Astrocyte (in vitro differentiated cells and primary cell): ENCODE measurements around the gene MYO16. TPM values are rescaled to one million over a fixed set of nuclear protein-coding genes. Genes with fewer than 3 reads are reported as not detected.

Experiments
- DNase-seq: peaks from one replicate; pipeline ENCODE4 v3.0.0-alpha.2; 2010; ENCODE audit warnings: low read depth
- FAIRE-seq: peaks from 2 replicates; lab custom pipeline; 2011; peaks lifted over from hg19 to GRCh38; lab: Jason Lieb, UNC
- H2AFZ ChIP-seq: 2 replicates; pipeline ENCODE4 v1.6.0; 2012; ENCODE audit warnings: low read depth, low read length, inconsistent platforms
- H3K27ac ChIP-seq: 2 replicates; pipeline ENCODE4 v1.5.1; 2011; ENCODE audit warnings: low read depth, low read length, inconsistent platforms
- H3K27me3 ChIP-seq: 2 replicates; pipeline ENCODE4 v1.6.0; 2011; ENCODE audit warnings: low read length, inconsistent platforms; ENCODE audit not compliant: insufficient read depth
- H3K36me3 ChIP-seq: 2 replicates; pipeline ENCODE4 v1.5.1; 2011; ENCODE audit warnings: low read length, inconsistent platforms; ENCODE audit not compliant: insufficient read depth
- H3K4me1 ChIP-seq: 2 replicates; pipeline ENCODE4 v1.5.1; 2011; ENCODE audit warnings: low read length, inconsistent platforms; ENCODE audit not compliant: insufficient read depth
- H3K4me2 ChIP-seq: 2 replicates; pipeline ENCODE4 v1.6.0; 2012; ENCODE audit warnings: low read length, inconsistent platforms
- H3K4me3 ChIP-seq: 2 replicates; pipeline ENCODE4 v1.5.1; 2011; ENCODE audit warnings: low read depth, mild to moderate bottlenecking, low read length, inconsistent platforms; ENCODE audit not compliant: insufficient read depth
- H3K79me2 ChIP-seq: 2 replicates; pipeline ENCODE4 v1.6.0; 2012; ENCODE audit warnings: mild to moderate bottlenecking, low read length, inconsistent platforms; ENCODE audit not compliant: insufficient read depth
- H3K9ac ChIP-seq: 2 replicates; pipeline ENCODE4 v1.6.0; 2012; ENCODE audit warnings: mild to moderate bottlenecking, low read length, inconsistent platforms
- H3K9me3 ChIP-seq: 2 replicates; pipeline ENCODE4 v1.5.1; 2012; ENCODE audit warnings: low read depth, mild to moderate bottlenecking, low read length, inconsistent platforms; ENCODE audit not compliant: insufficient read depth
- H4K20me1 ChIP-seq: 2 replicates; pipeline ENCODE4 v1.6.0; 2012; ENCODE audit warnings: low read length, inconsistent platforms; ENCODE audit not compliant: insufficient read depth
- H3K27ac Mint-ChIP-seq: one replicate; pipeline ENCODE4 v1.8.0; 2021; ENCODE audit warnings: mild to moderate bottlenecking, mixed read lengths; ENCODE audit not compliant: unreplicated experiment
- H3K27me3 Mint-ChIP-seq: one replicate; pipeline ENCODE4 v1.8.0; 2021; ENCODE audit warnings: low read depth, mixed read lengths; ENCODE audit not compliant: unreplicated experiment
- H3K36me3 Mint-ChIP-seq: one replicate; pipeline ENCODE4 v1.8.0; 2021; ENCODE audit warnings: low read depth, mixed read lengths; ENCODE audit not compliant: unreplicated experiment
- H3K4me1 Mint-ChIP-seq: one replicate; pipeline ENCODE4 v1.8.0; 2021; ENCODE audit warnings: low read depth, mixed read lengths; ENCODE audit not compliant: unreplicated experiment
- H3K4me3 Mint-ChIP-seq: one replicate; pipeline ENCODE4 v1.8.0; 2021; ENCODE audit warnings: mild to moderate bottlenecking, moderate library complexity, mixed read lengths; ENCODE audit not compliant: unreplicated experiment
- H3K9me3 Mint-ChIP-seq: one replicate; pipeline ENCODE4 v1.8.0; 2021; ENCODE audit warnings: mild to moderate bottlenecking, mixed read lengths; ENCODE audit not compliant: unreplicated experiment
- EZH2 ChIP-seq: IDR thresholded peaks from 2 replicates; pipeline ENCODE4 v1.6.1; 2012; ENCODE audit warnings: mild to moderate bottlenecking, low read length, inconsistent platforms; ENCODE audit not compliant: insufficient read depth
- total RNA-seq: library from RNA; stranded (reverse); gene quantifications from 2 replicates; pipeline ENCODE4 v1.2.1, GENCODE V29; 2021
- TF ChIP-seq, protein P1 (sequence below): IDR thresholded peaks from 2 replicates; pipeline ENCODE4 v1.5.1; 2011; ENCODE audit warnings: low read depth, mild to moderate bottlenecking, inconsistent platforms, low read length, moderate library complexity; ENCODE audit not compliant: insufficient read depth

The MYO16 gene
- total RNA-seq, 1 donor from 2014 or later = 0.14 TPM

DNA sequence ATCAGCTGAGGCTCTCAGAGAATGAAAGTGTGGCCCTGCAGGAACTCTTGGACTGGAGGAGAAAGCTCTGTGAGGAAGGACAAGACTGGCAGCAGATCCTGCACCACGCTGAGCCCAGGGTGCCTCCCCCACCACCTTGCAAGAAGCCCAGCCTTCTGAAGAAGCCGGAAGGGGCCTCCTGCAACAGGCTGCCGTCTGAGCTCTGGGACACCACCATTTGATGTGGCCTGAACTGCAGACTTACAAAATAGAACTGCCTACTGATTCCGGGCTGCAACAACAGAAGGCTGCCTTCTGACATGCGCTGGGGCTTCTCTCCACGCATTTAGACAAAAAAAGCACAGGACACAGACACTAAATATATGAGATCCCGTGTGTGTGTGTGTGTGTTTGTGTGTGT lies 577.2 kb downstream of the MYO16 start:
- H3K9me3 ChIP-seq = no peaks in the 10 kb centered on the region
- peaks cover 5% of the 10 kb centered on the region for H3K4me1 ChIP-seq
- no peak overlapping the region for H3K4me3 Mint-ChIP-seq
- DNase-seq (no peak), FAIRE-seq (no peak)
- no peaks in the 10 kb centered on the region for H4K20me1 ChIP-seq
- TF ChIP-seq, protein P1, sequence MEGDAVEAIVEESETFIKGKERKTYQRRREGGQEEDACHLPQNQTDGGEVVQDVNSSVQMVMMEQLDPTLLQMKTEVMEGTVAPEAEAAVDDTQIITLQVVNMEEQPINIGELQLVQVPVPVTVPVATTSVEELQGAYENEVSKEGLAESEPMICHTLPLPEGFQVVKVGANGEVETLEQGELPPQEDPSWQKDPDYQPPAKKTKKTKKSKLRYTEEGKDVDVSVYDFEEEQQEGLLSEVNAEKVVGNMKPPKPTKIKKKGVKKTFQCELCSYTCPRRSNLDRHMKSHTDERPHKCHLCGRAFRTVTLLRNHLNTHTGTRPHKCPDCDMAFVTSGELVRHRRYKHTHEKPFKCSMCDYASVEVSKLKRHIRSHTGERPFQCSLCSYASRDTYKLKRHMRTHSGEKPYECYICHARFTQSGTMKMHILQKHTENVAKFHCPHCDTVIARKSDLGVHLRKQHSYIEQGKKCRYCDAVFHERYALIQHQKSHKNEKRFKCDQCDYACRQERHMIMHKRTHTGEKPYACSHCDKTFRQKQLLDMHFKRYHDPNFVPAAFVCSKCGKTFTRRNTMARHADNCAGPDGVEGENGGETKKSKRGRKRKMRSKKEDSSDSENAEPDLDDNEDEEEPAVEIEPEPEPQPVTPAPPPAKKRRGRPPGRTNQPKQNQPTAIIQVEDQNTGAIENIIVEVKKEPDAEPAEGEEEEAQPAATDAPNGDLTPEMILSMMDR = no peak
- TF ChIP-seq EZH2 = no peak
- H2AFZ ChIP-seq = no peak overlapping the region
- no peak overlapping the region for H3K4me2 ChIP-seq
- H3K36me3 ChIP-seq = no peaks in the 10 kb centered on the region
- no peak overlapping the region for H3K27ac Mint-ChIP-seq
- peaks cover 25% of the 10 kb centered on the region for H3K4me1 Mint-ChIP-seq
- H3K4me3 ChIP-seq = no peak overlapping the region
- H3K9me3 Mint-ChIP-seq = no peaks in the 10 kb centered on the region
- no peak overlapping the region for H3K27ac ChIP-seq
- H3K27me3 ChIP-seq = no peaks in the 10 kb centered on the region
- H3K9ac ChIP-seq = no peak overlapping the region
- H3K79me2 ChIP-seq = no peaks in the 10 kb centered on the region
- no peaks in the 10 kb centered on the region for H3K36me3 Mint-ChIP-seq
- H3K27me3 Mint-ChIP-seq = no peaks in the 10 kb centered on the region

DNA sequence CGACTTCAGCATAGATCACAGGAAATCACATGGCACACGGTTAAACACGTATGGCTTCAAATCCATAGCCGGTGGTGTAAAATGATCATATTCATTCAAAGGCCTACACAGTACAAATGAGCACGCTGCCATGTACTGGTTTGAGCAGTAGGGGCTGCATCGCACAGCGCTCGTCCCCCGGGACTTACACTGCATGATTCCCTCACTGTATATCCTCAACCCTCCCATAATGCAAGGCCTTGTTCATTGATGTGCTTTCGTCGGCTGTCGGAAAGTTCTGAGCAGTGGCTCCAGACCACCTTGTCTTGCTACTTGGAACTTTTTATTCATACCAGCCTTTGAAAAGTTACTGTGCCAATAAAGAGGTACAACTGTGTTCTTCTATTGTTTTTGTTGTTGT lies 578.2 kb downstream of the MYO16 start:
- FAIRE-seq (no peak), DNase-seq (no peak)
- H3K27me3 Mint-ChIP-seq = no peaks in the 10 kb centered on the region
- H3K4me3 Mint-ChIP-seq = no peak overlapping the region
- no peaks in the 10 kb centered on the region for H3K27me3 ChIP-seq
- no peaks in the 10 kb centered on the region for H3K79me2 ChIP-seq
- H3K36me3 Mint-ChIP-seq = no peaks in the 10 kb centered on the region
- no peaks in the 10 kb centered on the region for H3K9me3 Mint-ChIP-seq
- no peak overlapping the region for H3K4me3 ChIP-seq
- H3K9ac ChIP-seq = no peak overlapping the region
- TF ChIP-seq, protein P1 = no peak
- TF ChIP-seq EZH2 = no peak
- no peak overlapping the region for H3K27ac ChIP-seq
- H3K27ac Mint-ChIP-seq = no peak overlapping the region
- no peaks in the 10 kb centered on the region for H3K36me3 ChIP-seq
- H4K20me1 ChIP-seq = no peaks in the 10 kb centered on the region
- peaks cover 5% of the 10 kb centered on the region for H3K4me1 ChIP-seq
- no peaks in the 10 kb centered on the region for H3K9me3 ChIP-seq
- no peak overlapping the region for H3K4me2 ChIP-seq
- no peak overlapping the region for H2AFZ ChIP-seq
- H3K4me1 Mint-ChIP-seq = peaks cover 34% of the 10 kb centered on the region

DNA sequence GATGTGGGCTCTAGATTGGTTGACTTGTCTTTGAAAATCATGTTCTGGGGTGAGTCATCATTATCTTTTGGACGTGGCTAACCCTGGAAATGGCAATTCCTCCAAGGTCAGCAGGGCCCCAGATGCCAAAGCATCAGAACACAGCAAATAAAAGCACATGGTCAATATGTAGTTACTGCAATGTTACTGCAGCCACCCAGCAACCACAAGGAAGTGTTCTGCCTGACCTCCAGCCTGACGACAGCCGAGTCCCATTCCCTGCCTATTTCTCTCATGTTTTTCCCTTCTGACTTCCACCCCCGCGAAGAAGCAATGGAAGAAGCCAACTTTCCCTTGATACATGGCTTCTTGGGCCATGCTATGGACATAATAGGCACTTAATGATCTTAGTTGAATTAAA lies 579.1 kb downstream of the MYO16 start:
- no peaks in the 10 kb centered on the region for H3K9me3 Mint-ChIP-seq
- Histone ChIP-seq H3K27me3 (no peaks in the 10 kb centered on the region), H3K36me3 (no peaks in the 10 kb centered on the region), H3K79me2 (no peaks in the 10 kb centered on the region), H3K4me2 (no peak overlapping the region), H3K4me1 (peaks cover 5% of the 10 kb centered on the region), H3K27ac (no peak overlapping the region), H2AFZ (no peak overlapping the region), H4K20me1 (no peaks in the 10 kb centered on the region), H3K4me3 (no peak overlapping the region), H3K9ac (no peak overlapping the region), H3K9me3 (no peaks in the 10 kb centered on the region)
- no peak overlapping the region for H3K27ac Mint-ChIP-seq
- DNase-seq (no peak), FAIRE-seq (no peak)
- no peaks in the 10 kb centered on the region for H3K36me3 Mint-ChIP-seq
- H3K4me1 Mint-ChIP-seq = peaks cover 35% of the 10 kb centered on the region
- no peak for TF ChIP-seq EZH2
- TF ChIP-seq, protein P1 = no peak
- H3K27me3 Mint-ChIP-seq = no peaks in the 10 kb centered on the region
- H3K4me3 Mint-ChIP-seq = peak overlapping the region; percentile 5
